Activated T-cell treated with anti-CD3 and anti-CD28 coated beads for 1 hour (primary cell): ENCODE data around the gene MGST3.
"Not testable (repeated sequence)": the region's sequence is repeated elsewhere in the genome, so short reads cannot be mapped to it uniquely, and the experiment has no call there.

Experiments
- DNase-seq: peaks from one replicate; pipeline ENCODE4 v3.0.0-alpha.2; 2020; ENCODE audit warnings: low read depth

MGST3 gene

GRCh38 chr1:165630629-165631341 is at the start of gene MGST3:
Gene MGST3 (plus strand): TSS chr1:165631234. CDS start chr1:165649848, 18,614 bp downstream.
- DNase-seq: peak; percentile 86

DNA sequence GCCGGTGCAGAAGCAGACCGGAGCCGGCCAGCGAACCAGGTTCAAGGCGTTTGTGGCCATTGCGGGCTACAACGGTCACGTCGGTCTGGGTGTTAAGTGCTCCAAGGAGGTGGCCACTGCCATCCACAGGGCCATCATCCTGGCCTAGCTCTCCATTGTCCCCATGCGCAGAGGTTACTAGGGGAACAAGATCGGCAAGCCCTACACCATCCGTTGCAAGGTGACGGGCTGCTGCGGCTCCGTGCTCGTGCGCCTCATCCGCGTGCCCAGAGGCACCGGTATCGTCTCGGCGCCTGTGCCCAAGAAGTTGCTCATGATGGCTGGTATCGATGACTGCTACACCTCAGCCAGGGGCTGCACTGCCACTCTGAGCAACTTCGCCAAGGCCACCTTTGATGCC is 49.1 kb upstream of the MGST3 start:
- no peak for DNase-seq

- DNase-seq: no peak
Observed at GRCh38 chr1:165586398-165586797, 44.6 kb upstream of the MGST3 start.

- DNase-seq: not testable (repeated sequence)
Observed at GRCh38 chr1:165591391-165591790, 39.6 kb upstream of the MGST3 start.

DNA sequence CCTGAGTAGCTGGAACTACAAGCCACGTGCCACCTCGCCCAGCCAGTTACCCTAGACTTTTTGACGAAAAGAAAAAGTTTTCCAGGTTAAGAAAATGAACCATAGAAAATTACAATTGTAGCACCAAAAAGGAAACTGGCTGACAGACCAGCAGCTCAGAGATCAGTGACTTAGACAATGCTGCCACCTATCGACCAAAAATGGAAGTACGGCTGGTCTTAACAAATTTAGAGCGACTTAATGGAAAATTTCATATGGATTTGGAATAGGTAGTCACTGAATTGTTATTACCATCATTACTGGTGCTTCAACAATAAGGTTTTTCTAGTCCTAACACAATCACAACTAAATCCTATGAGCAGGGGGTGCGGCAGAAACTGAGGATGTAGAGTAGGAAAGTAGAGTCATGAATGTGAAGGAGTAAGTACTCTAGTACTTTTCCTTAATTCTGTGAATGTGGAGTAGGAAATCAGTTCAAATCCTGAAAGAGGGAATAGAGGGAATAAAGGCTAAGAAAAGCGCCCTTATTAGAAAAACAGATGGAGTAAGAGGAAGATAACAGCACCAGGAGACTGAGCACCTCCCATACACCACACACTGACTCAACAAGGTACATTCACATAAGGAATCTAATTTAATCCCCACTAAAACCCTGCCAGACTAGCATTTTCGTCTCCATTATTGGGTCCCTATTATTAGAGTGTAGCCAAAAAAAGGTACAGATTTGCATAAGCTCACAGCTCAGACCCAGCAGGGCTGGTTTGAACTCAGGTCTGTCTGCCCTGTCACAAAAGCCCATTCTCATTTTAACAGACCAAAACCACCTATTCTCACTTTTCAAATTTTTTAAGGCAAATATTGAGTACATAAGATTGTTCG is 37.9 kb upstream of the MGST3 start:
- peak; percentile 71 for DNase-seq

GRCh38 chr1:165595246-165595938 is 35.6 kb upstream of the MGST3 start:
- no peak for DNase-seq

DNA sequence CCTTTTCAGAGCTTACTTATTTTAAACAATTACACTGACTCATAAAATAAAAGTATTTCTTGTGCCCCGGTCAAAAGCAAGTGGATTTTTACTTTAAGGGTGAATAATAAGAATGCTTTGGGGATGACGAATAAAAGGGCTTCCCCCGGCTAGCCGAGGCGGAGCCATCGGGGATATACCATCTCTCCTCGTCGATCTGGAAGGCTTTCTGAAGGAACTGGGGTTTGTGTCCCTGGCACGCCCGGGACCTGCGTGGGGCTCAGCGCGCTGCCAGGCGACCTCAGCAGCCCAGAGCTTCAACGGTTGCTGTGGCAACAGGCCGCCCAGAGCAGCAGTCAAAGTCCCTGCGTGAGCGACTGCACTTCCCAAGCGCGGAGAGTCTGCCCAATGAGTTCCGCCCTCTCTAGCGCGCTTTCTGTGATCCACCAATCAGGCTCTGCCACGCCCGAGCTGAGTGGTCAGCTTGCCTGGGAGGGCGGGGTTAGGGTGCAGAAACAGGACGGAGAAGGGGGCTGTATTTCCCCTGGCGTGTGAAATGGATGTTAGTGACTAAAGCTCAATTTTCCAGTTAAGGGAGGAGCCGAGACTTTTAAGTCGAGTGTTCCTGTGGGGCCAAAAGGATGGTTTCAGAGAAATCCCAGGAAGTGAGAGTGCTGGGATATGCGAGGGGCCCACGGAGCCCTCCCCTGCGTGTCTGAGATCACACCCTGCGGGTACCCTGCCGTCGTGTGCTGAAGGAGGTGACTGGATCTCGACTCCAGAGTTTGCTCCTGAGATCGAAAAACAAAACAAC is 33.0 kb upstream of the MGST3 start:
- peak; percentile 78 for DNase-seq

- DNase-seq: no peak
Observed at GRCh38 chr1:165598676-165599059, 32.4 kb upstream of the MGST3 start.

DNA sequence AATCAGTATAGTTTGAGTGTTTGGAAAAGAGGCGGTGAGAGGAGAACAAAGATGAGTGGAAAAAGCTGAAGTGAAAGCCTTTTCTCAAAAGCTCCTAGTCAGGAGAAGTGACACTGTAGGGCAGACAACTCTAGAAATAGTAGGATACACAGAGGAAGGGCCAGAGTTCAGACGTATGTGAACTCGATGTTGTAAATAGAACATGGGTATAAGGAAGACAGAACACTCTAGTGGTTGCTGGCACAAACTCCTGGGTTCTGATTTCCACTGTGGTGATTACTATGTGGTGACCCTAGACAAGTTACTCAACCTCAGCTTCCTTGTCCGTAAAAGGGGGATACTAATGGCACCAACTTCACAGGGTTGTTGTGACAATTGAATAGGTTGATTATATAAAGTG is 30.2 kb upstream of the MGST3 start:
- DNase-seq: no peak

DNA sequence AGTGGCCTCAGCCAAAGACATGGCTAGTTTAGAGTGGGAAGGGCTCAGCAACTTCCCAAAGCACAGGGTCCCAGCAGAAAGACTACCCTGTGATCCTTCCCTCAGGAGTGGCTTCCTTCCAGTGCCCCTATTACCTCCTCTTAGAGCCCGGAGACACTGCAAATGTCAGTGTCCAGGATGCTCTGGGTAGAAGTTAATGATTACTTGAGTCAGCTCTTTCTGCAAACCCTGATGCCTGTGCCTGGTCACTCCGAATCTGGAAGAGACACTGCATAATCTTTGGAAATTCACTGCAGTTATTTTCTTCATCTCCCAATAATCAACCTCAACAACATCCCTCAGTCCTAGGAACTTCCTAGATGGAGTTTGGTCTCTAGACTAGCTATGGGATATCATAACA is 27.2 kb upstream of the MGST3 start:
- no peak for DNase-seq

GRCh38 chr1:165605246-165605645 is 25.8 kb upstream of the MGST3 start:
- DNase-seq: no peak

- not testable (repeated sequence) for DNase-seq
Observed at GRCh38 chr1:165606676-165607075, 24.4 kb upstream of the MGST3 start.

DNA sequence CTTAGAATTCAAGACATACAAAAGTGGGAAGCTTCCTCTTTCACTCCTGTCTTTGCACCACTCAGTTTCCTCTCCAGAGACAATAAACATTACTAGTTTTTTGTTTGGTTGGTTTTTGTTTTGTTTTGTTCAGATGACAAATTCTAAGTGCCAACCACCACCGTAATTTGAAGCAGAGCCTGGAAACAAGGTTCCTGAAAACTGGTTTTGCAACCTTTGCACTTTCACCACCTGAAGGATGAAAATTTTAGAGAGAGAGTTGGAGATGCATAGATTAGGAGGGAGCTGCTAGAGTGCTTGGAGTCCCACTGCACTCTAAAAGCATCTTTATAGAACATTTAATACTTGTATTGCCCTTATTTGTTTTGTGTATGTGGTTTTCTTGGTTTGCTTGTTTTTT is 20.2 kb upstream of the MGST3 start:
- no peak for DNase-seq

DNA sequence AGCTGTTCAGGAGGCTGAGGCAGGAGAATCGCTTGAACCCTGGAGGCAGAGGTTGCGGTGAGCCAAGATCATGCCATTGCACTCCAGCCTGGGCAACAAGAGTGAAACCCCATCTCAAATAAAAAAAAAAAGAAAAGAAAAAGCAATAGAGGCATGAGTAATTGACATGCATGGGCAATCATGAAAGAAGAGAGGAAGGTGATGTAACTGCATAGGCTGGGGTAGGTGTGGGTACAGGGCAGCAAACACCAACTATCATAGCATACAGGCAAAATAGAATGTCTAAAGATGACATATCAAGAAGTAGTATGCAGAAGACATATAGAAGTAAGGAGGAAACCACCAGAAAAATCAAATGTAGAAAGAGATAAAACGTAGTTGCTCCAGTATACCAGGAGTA is 19.0 kb upstream of the MGST3 start:
- no peak for DNase-seq

DNA sequence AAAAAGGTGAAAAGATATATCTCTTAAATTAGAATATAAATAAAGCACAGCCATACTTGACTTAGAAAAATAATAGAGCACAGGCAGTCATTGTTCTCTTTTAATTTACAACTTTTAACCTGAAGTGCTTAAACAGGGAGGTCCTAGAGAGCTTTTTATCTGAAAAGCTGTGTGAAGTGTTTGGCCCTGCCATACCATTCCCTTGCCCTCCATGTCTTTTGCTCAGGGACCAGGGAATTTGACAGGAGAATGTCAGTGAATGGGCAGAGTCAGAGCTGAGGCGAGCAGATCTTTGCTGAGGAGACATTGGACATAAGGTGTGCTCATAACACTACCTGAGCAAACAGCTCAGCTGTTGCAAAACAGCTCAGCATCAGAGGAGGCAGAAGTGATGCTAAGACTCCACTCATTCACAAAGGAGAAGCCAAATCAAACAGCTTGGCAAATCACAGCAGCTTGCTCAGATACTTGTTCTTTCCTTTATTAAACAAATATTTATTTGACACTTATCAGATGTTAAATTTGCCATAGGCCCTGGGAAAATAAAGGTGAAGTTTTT is 14.9 kb upstream of the MGST3 start:
- no peak for DNase-seq

GRCh38 chr1:165616987-165617546 is 14.0 kb upstream of the MGST3 start:
- no peak for DNase-seq

GRCh38 chr1:165619647-165620151 is 11.3 kb upstream of the MGST3 start:
- no peak for DNase-seq

DNA sequence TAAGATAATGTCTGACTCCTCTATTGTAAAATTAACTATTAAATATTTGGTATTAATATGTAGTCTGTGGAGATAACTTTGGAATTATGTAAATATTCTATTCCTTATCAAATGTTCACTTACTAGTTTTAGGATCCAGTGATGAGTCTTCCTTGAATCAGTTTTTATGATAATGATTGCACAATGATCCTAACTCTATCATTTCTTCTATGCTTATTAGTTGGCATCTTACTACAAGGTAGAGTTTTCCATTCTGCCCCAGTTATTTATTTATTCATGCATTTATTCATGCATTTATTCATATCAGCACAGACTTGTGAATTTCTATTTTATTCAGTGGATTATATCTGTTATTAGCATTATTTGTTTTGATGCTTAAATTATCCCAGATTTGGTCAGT is 7.4 kb upstream of the MGST3 start:
- no peak for DNase-seq

DNA sequence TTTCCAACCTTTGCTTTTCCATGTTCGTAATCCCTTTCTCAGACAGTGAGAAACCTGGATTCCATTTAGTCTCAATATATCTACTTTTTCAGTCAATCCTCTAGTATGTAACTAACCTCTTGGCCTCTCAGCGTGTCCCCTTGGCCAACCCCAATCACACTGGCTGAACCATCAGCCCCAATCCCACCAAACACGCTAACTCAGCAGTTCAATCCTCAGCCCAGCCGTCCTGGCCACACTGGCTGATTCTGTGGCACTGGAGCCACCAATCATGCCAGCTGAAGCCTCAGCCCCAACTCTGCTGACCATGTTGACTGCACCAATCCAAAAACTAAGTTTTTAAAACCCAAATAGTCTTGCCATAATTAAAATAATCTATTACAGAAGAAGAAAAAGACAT is 6.6 kb upstream of the MGST3 start:
- no peak for DNase-seq

- no peak for DNase-seq
Observed at GRCh38 chr1:165628147-165628822, 2.7 kb upstream of the MGST3 start.

DNA sequence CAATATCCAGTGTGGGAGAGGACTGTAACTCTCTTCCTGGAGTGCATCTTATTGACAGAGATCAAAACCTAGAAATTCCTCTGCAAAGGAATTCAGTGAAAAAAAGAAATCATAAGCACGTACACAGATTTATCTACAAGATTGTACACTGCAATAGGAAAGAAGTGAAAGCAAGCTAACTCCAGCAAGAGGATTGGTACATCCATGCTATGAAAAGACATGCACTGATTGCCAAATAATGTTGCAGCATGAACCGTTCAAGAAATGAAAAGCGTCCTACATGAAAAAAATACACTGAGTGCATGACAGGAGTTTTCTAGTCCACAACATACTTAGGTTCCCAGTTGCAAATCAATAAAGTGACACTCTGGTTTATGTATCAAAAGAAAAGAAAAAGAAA is 1.9 kb upstream of the MGST3 start:
- no peak for DNase-seq
